Activated naive CD4-positive, alpha-beta T cell treated with Interleukin-2 at 50 U/mL for 16 hours (primary cell): Measurements from ENCODE around the gene CASTOR1.

Experiments
- DNase-seq: peaks from one replicate; pipeline ENCODE4 v3.0.0-alpha.2; 2020

The CASTOR1 gene

DNA sequence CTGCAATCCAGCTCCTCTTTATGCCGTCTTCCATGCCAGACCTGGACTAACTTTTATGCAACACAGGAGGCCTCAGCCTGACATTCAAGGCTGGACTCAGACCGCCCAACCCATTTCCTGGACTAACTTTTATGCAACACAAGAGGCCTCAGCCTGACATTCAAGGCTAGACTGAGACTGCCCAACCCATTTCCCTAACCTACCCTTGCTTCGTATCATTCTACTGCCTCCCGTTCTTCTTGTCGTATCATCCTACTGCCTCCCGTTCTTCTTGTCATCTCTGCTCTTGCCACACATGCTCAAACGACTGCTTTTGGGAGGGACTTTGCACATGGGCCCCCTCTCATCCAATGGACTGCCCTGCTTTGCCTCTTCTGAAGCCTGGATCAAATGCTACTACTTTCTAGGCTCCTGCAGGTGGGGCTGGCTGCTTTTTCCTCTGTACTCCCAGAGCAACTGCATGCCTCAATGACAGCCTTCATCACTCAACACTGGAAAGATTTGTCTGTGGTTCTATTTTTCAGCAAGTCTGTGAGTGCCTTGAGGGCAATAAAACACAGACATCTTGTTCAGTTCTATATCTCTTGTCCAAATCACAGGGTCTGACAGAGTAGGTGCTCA, 29.6 kb upstream of the CASTOR1 start:
- DNase-seq = no peak

DNA sequence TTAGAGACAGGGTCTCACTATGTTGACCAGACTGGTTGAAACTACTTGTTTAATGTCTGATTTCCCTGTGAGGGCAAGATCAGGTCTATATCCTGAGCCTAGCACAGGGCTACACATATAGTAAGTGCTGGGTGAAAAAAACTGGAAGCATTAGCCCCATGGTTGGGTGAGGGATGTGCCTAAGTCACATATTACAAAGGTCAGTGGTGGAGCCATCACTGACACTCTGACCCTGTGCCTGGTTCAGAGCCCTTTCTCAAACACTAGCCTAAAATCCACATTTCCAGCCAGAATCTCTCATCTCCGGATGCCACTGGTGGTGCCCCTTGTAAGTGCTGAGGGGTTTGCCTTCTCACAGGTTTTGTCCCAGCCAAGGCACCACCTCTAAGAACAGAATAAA, 28.5 kb upstream of the CASTOR1 start:
- DNase-seq = no peak

DNA sequence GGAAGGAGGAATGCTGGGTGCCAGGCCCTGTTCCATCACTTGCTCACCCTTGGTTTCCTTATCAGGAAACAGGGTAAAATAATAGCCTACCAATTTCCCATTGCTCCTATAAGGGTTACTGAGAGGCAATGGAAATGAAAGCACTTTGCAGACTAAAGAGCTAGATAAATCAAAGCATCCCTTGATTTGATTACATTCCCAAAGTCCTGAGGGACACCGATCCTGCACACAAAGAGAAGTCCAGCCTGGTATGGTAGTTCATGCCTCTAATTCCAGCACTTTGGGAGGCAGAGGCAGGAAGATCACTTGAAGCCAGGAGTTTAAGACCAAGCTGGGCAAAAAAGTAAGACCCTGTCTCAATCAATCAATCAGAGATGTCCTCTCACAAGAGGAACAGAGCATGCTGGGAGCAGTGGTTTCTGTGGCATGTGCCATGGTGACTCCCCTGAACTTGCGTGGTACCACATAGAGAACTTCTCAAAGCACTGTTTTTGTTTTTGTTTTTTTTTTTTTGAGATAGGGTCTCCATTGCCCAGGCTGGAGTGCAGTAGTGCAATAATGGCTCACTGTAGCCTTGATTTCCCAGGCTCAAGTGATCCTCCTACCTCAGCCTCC, 26.8 kb upstream of the CASTOR1 start:
- no peak for DNase-seq

DNA sequence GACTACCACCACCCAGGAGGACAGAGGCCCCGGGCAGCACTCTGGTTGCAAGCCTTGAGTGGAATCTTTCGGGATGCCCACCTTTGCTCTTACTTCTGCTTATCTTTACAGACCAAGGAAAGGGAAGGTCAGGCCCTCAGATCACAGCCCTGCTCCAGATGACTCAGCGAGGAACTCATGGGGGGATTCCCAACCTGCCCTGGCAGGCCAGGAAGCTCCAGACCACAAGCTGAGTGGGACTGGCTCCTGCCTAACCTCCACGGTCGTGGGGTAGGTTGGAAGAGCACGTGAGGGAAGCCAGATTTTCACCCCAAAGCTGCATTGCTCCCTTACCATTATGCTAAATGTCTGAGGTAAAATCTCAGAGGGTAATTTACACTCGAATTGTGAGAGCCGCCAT, 25.6 kb upstream of the CASTOR1 start:
- DNase-seq = peak; percentile 54

DNA sequence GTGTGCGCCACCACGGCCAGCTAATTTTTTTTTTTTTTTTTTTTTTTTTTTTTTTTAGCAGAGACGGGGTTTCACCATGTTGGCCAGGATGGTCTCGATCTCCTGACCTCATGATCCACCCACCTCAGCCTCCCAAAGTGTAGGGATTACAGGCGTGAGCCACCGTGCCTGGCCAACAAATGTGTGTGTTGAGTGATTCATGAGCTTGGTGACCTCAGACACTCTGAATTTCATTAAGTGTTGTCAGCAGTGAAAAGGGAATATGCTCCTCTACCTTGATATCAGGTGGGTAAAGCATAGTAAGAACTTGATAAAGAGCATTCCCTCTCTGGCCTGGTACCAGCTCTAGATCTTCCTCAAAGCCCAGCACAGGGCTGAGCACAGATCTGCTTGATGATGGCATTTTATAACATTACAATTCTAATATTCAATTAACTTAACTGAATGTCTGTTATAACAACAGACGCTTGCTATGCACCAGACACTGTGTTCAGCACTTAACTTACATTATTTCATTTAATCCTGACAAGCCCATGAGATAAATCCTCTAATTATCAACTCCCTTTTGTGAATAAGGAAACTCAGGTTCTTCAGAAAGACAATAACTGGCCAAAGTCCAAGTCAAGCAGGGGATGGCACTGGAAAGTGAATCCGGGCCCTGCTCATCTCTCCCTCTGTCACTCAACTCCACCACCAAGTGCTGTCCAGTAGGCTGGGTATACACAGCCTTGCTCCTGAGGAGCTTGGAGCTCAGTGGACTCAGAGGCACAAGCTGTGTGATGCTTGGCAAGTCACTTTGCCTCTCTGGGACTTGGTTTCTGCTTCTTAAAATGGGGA, 24.4 kb upstream of the CASTOR1 start:
- no peak for DNase-seq

DNA sequence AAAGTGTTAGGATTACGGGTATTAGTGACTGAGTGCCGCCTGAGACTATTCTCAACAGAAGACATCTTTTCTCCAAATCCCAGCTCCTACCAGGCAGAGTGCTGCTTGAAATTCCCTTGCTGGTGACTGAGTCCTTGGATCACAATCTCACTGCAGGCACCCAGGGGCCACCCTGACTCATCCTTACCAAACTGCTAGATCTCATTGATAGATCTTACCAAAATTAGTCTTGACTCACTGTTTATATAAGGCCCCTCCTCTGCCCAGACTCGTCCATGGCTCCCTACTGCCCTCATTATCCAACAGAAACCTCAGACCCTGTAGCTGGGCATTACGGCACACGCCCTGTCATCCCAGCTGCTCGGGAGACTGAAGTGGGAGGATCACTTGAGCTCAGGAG, 22.7 kb upstream of the CASTOR1 start:
- DNase-seq = no peak

DNA sequence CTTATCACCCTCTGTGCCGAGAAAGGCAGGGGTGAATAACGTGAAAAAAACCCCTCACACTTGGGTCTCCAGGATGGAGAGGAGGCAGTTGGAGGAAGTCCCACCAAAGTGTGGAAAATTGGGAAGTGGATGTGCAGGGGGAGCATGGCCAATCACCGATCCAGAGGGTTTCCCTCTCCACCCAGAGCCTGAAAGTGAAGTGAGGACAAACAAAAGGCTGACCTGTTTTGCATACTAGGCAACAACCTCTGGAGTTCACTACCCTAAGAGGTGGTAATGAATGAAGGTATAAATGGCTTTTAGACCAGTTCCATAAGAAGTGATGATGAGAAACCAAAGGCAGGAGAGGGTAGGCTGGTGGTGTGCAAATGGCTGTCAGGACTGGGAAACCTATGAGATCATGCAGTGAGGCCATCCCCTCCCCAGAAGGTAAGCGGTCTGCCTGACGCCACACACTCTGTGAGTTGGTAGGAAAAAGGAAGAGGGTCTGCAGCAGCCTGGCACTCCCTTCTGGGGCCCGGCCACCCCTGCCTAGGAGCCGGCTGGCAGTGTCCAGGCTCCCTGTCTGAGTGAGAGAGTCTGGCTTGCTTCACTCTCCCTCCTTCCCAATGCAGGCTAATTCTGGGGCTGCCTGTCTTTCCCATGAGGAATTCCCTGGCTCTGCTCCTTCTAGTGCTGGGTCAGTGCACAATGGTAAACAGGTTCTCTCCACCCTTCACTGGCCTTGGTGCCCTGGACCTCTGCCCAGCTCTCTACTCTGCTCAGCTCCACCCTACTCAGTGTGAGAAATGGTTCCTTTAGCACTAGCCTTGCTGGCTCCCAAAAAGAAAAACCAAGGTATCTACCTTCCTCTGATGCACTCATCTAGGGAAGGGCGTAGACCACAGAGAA, 21.8 kb upstream of the CASTOR1 start:
- no peak for DNase-seq

DNA sequence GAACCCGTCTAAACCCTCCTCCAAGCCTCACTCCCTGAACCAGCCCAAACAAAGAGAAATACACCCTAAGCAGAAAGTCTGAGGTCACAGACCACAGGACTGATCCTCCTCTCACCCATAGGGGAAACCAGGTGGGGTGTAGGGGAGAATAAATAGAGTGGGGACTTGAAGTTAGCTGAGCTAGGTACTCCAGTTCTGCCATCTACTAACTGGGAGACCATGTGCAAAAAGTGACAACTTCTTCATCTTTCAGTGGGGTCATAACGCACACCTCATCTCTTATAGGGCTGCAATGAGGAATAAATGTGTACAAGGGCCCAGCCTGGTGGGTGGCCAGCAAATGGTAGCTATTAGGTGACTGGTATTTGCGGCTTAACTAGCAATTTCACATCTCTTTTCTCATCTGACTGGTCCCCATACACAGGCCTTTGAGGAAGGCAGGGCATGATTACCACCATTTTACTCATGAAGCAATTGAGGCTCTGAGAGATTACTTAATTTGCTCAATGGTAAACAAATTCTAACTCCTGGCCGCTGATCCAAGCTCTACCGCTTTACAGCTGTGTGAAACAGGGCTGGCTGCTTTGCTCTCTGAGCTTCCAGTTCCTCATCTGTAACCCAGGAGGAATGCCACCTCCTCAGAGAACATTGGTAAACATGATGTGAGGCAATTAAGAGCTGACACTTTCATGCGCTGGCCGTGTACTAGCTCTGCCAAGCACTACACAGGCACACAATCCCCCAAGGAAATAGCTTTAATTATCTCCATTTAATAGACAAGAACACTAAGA, 20.8 kb upstream of the CASTOR1 start:
- DNase-seq = no peak

DNA sequence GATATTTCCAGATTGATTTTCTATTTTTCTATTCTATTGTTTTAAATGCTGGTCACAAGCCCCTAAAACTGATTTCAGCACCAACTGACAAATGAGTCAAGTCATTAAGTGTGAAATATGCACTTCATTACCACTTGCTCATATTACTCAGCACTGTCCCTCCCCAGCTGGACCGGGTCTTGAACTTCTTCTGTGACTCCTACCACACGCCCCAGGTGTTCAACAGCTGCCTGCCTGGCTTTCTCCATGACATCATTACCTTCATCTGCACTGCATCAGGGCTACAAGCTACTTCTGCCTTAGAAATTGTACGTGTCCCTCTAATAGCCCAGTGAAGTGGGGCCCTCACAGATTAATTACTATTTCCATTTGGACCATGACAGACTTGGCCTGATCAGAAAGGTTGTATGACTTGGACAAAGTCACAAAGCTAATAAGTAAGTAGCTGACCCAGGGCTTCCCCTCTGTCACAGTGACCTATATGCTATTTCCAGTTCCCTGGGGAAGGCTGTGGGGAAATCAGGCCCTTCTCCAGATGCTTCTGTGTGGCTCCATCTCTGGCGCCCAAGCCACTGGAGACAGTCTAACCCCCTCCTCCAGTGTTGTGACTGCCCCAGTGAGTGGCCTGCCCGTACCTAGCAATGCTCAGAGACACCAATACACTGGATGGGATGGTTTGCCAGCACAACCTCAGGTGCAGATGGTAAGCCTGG, 19.4 kb upstream of the CASTOR1 start:
- DNase-seq = no peak

DNA sequence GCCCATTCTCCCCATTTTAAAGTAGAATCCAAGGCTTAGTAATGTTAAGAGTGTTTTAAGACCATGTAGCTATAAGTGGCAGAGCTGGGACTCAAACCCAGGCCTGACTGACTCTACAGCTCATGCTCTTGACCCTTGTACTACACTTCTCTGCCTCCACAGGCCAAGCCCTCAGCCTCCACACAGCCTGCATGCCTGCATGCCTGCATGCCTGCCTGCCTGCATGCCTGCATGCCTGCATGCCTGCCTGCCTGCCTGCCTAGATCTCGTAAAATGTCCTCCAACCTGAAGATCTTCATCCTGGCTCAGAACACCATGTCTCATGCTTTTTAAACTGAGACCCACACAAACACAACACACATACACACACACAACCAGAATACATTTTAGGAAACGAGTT, 18.8 kb upstream of the CASTOR1 start:
- DNase-seq = no peak

DNA sequence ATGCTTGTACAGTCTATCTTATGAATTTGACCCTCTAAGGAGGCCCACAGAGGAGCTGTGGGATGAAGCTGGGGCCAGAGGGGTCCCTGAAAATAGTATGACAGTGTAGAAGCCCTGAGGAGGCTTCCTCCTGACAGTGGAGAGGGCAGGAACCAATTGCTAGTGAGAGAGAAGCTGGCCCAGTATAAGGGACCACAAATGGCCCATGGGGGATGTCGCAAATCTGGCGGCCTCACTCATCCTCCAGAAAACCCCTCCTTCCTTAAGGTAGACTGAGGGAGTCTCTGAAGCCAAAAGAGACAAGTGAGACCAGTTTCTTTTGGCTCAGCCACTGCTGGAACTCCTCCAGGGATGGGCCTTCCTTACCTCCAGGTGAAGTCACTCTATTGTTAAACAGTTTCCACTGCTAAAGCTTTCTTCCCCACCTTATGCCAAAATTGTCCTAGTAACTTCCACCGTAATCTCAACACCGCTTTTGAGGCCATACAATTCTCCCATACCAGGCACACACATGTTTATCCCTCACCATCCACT, 17.8 kb upstream of the CASTOR1 start:
- no peak for DNase-seq

DNA sequence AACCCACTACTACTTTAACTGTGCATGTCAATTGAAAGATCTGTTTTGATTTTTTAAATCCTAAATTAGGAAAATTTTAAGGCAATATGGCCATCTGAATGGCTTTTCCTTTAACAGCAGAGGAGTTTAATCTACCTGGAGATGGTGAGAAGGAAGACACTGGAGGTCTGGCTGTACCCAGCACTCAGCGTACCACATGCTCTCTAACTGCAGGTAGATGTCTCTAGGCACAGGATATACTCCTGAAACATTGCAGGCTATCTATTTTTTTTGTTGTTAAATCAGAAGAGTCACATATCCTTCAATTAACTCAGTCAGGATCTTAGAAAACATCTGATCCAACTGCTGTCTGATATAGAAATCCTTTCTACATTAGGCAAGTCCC, 17.3 kb upstream of the CASTOR1 start:
- DNase-seq = no peak

DNA sequence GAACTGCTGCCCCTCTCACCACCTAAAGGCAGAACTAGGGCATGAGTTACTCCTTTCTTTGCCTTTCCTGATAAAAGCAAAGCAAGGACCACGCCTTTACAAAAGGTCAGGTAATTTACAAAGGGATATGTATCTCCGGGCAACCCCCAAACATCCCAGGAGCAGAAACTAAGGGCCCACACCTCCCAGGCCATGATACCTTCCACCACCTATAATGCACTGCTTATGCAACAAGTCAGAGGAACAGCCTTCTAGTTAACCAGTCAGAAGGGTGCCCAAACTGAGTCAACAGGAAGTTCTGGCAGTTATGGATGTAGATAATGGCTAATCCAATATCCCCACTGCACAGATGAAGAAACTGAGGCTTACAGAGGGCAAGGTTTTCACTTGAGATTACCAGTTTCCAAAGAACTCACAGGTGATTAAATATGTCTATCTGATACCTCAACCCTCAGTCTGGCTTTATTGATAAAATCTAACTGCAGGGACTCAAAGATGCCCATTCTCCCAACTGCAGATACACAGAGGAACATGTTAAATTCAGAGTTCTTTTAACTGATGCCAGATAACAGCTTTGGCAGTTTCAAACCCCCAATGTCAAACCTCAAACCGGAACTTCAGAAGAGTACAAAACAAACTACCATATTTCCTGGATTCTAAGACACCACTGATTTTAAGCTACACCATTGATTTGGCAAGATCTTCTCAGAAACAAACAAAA, 16.8 kb upstream of the CASTOR1 start:
- DNase-seq = no peak

DNA sequence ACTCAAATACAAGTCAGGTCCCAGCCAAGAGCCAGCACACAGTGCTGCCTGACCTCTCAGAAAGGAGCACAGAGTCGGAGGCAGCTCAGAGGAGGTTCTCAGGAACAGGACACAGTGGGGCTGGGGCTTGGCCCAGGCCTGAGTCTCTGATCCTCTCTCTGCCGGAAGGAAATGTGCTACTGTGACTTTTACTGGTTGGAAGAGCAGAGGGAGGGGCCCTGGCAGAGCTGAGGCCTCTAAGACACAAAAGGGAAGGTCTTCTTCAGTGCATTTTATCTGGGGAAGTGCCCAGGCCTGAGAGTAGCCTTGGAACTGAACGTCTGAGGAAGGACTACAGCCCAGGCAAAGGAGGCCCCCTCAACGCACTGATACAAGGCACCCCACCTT, 16.2 kb upstream of the CASTOR1 start:
- DNase-seq = peak; percentile 44

DNA sequence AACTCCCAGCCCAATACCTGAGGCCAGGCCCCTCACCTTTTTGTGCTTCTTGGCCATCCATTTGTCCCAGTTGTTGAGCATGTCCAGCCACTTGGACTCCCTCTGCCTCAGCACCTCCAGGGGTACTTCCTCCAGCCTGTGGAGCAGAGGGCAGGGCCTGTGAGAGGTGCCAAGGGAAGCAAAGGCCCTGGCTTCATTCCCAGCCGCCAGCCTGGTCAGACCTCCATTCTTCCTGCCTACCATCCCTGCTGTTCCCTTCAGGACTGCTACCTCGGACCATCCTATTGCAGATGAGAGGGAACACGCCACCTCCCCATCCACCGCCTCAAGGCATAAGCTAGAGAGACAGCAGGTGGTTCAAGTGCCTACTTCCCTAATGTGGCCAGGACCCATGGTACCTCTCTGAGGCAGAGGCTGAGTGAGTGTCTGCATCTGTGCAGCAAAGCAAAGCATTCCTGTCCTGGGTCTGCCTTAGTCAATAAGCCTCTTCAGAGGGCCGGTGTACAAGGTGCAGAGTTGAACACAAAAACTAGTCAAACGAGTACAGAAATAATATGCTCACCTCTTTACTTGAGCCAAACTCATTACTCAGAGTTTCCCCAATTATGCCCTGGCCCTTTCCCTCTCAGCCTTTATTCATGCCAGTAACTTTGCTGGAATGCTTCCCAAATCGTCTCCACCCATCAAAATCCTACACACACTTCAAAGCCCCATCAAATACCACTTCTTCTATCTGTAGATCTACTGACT, 15.4 kb upstream of the CASTOR1 start:
- DNase-seq = no peak

DNA sequence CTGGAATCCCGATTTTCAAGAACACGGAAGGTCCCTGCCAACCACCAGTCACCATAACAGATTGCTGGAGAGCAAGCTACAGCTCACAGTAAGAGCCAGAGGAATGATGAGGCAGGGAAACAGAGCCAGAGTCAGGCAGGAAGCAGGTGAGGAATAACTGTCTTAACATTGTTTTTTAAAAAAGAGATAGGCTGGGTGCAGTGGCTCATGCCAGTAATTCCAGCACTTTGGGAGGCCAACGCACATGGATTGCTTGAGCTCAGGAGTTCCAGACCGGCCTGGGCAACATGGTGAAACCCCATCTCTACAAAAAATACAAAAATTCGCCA, 13.5 kb upstream of the CASTOR1 start:
- DNase-seq = no peak

DNA sequence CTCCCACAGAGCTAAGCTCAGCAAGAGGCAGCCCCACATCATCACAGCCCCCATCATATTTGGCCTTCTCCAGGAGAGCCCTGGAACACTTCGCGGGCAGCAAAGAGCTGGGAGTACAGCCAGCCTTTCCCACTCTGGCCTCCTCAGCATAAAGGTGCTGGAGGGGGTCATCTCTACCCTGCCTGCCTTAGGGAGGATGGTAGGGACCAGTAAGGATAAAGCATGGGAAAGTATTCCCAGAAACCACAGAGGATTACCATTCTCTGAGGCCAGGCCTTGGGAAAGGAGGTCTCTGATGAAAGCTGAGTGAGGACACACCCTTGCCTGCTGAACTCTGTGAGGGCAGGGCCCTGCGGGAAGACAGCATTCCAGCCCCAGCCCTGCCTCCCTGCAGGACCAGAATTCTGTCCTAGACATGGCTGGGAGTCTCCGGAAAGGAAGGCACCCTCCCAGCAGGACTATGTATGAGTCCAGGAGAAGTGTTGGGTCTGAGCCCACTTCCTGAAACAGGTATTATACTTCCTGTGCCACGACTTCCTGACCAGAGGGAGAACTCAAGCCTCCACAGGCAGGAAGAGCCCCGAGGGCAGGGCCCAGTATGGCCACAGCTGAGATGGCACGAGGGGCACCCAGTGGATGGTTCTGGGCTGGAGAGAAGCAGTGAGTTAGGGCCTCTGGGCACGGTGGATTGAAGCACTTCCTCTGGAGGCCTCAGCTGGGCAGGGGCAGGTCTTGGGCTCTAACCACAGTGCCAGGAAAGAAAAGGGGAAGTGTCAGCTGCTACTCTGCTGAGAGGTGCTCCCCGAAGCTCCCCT, 12.9 kb upstream of the CASTOR1 start:
- no peak for DNase-seq

DNA sequence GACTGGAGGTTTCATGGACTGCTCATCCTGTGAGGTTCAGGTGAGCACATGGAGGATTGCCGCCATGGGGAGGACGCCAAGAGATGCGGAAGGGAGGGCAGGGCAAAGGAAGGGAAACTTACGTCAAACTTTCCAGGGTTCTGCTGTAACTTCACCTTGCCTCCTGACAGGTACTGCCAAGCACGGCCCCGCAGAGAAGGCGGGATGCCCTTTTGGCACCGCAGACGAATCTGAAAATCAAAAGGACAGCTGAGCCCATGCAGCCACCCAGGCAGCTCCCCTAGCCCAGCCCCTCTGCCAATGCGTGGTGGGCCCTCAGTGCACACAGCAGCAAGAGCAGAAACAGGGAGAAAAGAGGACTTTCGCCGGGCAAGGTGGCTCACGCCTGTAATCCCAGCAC, 10.0 kb upstream of the CASTOR1 start:
- DNase-seq = no peak

DNA sequence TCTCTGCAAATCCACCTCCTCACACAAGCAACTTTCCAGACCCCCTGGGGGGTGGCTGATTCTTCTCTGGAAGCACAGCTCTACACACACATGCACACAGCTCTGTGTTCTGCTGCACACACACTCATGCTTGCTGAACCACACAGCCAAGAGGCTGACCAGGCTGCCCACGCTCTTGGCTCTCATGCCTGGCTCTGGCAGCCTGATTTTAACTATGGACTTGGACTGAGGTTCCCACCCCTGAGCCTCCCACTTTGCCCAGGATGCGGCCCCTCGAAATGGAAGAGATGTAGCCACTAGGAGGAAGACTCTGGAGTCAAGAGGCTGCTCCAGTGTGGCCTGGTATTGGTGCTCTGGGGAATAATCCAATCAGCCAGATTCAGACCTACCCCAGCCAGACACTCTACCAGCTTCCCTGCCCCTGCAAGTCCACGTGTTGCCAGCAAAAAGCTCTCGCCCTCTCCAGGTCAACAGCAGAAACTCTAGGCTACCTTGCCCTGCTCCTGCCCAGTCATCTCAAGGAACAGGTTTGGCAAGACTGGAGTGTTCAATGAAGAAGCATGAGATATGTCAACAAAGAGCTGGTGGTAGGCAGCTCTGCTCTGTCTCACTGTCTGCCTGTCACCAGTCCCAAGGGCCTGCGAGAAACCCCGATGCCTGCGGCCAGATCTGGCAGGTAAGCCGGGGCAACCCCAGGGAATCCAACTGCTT, 8.8 kb upstream of the CASTOR1 start:
- no peak for DNase-seq
